ENCODE results near the gene MBNL1. TPM values are rescaled to one million over a fixed set of nuclear protein-coding genes. Genes with fewer than 3 reads are reported as not detected.

Gene MBNL1
- total RNA-seq, 1 donor from 2014 or later = 295 TPM

DNA sequence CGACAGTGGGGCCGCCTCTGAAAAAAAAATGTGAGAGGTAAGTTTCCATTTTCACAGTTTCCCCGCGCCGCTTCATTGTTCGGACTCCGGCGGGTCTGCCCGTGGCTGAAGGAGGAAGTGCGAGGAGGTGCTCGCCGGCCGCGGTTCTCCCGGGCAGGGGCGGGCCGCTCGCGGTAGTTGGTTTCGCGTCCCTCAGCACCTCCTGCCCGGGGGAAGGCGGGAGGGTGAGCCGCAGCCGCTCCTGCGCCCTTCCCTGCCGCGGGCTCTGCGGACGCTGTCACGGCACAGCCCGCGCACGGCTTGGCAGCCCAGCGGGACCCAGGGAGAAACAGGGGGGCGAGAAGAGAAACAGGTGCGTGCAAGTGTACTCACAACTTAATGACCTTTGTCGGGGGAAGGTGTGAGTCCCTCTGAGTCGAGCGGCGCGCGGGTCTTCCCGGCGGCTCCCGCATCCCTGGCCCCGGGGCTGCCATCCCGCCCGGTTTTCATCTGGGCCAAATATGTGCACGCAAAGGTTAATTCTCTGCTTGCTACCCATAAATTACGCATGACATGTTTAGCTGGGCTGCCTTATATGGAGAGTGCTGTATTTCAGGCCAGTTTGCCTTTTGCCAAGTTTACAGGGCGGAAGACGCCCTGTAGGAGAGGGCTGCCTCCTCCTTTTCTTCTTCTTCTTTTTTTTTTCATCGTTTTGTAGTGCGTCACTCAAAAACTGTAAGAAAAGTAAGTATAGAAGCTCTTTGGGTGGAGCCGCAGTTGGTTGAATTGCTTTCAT is 514 bp downstream of the MBNL1 start:
- no peaks in the 10 kb centered on the region for H3K27me3 Mint-ChIP-seq (ENCODE audit: insufficient read depth)
- H3K4me3 Mint-ChIP-seq = peak overlapping the region; percentile 90
- H3K27ac Mint-ChIP-seq = peak overlapping the region; percentile 94
- DNase-seq (ENCODE audit: low spot score) = no peak
- intact Hi-C loops (cut with micrococcal nuclease) = loop anchor here (1.0 to 5.0 kb wide), 4 partner anchors 30 to 893 kb away; partner anchors contain the start of gene RAP2B
- peaks cover 29% of the 10 kb centered on the region for H3K36me3 Mint-ChIP-seq (ENCODE audit: low read depth)
- peaks cover 74% of the 10 kb centered on the region for H3K4me1 Mint-ChIP-seq (ENCODE audit: low read depth)
- no peaks in the 10 kb centered on the region for H3K9me3 Mint-ChIP-seq

DNA sequence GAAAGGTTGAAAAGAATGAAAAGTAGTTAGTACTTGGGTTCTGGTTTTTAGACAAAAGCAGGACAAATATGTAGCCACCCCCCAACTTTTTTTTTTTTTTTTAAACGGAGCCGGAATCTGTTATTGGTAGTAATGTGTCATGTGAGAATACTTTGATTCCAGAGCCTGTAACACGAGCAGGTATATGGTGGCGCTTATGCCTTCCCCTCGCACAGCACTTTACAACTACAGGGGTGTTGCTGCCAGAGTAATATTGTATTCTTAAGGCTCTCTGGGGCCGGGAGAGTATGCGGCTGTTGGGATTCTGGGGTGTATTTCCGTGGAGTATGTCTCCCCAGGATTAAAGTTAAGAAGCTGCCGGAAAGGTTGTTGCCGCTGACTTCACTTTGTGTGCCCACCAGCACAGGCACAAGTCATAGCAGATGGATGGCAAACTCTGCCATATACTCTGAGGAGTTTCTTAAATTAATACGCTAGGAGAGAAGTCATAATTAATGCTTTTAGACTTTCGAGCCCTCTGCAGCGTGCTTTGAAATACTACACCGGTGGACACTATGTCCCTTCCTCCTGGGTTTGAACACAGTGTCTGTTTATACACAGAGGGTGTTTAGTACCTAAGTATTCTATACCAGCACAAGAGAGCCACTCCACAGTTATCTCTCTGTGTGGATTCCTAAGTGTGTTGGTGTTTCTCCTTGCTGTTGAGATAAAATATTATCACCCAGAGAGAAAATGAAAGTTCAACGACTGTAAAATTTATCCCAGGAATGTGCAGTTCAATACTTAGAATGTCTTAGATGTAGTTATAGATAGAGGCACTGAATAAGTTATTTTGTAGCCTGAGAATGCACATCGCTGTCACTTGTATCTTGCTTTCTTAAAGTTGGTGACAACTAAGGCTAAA is 1.4 kb downstream of the MBNL1 start:
- Mint-ChIP-seq H3K4me3 (peak overlapping the region; percentile 90), H3K27ac (peak overlapping the region; percentile 94), H3K4me1 (ENCODE audit: low read depth) (peaks cover 72% of the 10 kb centered on the region), H3K9me3 (no peaks in the 10 kb centered on the region), H3K27me3 (ENCODE audit: insufficient read depth) (no peaks in the 10 kb centered on the region), H3K36me3 (ENCODE audit: low read depth) (peaks cover 29% of the 10 kb centered on the region)
- no peak for DNase-seq (ENCODE audit: low spot score)
- intact Hi-C loops (cut with micrococcal nuclease) = loop anchor here (1.0 to 10.0 kb wide), 9 partner anchors 15 to 1508 kb away; partner anchors contain the start of genes GPR171, RAP2B and SIAH2

DNA sequence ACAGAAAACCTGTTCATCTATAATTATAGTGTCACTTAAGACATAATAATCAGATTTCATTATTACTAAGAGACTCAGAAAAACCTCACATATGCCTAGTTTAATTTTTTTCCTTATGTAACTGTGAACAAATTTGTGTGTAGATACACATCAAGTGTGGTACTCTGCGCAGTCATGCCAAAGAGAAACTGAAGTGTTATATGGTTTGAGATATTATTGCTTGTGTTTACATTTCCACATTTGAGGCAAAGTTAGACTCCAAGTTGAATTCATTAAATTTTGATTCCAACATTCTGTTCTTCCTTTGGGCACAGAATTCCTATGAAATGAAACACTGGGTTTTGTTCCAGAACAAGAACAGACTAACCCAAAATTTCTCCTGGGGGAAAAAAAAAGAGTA is 2.2 kb downstream of the MBNL1 start:
- intact Hi-C loops (cut with micrococcal nuclease) = loop anchor here (1.0 to 10.0 kb wide), 6 partner anchors 8 to 1509 kb away; partner anchors contain the start of genes GPR171 and SIAH2
- Mint-ChIP-seq H3K27ac (peak overlapping the region; percentile 94), H3K4me1 (ENCODE audit: low read depth) (peaks cover 69% of the 10 kb centered on the region), H3K27me3 (ENCODE audit: insufficient read depth) (no peaks in the 10 kb centered on the region), H3K4me3 (peak overlapping the region; percentile 90), H3K36me3 (ENCODE audit: low read depth) (peaks cover 29% of the 10 kb centered on the region), H3K9me3 (no peaks in the 10 kb centered on the region)
- no peak for DNase-seq (ENCODE audit: low spot score)

DNA sequence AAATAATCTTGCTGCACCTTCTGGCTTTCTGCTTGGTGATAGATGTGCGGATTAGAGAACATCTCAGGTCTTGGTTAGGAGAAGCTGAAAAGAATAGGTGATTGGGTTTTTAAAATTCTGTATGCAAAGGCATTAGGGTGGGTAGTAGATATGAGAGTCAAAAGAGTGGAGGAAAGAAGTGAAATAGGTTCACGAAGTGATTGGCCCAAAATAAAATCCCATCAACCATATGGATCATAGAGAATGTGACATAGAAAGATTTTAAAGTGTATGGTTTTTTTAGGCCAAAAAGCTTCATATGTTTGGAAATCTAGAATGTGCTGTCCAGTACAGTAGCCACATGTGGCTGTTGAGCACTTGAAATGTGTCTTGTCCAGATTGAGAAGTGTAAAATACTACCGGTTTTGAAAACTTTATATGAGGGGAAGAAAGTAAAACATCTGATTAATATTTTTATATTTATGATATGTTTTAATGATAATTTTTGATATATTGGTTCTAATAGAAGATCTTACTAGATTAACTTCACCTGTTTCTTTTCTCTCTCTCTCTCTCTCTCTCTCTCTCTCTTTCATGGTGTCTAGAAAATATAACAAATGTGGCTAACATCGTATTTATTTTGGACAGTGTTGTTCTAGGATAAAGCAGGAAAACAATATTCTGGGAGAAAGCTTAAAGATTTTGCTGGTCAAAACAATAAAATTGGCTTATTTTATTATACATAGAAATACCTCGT is 2.9 kb downstream of the MBNL1 start:
- peak overlapping the region; percentile 94 for H3K27ac Mint-ChIP-seq
- H3K9me3 Mint-ChIP-seq = no peaks in the 10 kb centered on the region
- intact Hi-C loops (cut with micrococcal nuclease) = loop anchor here (1.0 to 10.0 kb wide), 6 partner anchors 8 to 1509 kb away; partner anchors contain the start of genes GPR171 and SIAH2
- peaks cover 69% of the 10 kb centered on the region for H3K4me1 Mint-ChIP-seq (ENCODE audit: low read depth)
- no peak for DNase-seq (ENCODE audit: low spot score)
- H3K4me3 Mint-ChIP-seq = peak overlapping the region; percentile 90
- H3K36me3 Mint-ChIP-seq (ENCODE audit: low read depth) = peaks cover 32% of the 10 kb centered on the region
- no peaks in the 10 kb centered on the region for H3K27me3 Mint-ChIP-seq (ENCODE audit: insufficient read depth)

DNA sequence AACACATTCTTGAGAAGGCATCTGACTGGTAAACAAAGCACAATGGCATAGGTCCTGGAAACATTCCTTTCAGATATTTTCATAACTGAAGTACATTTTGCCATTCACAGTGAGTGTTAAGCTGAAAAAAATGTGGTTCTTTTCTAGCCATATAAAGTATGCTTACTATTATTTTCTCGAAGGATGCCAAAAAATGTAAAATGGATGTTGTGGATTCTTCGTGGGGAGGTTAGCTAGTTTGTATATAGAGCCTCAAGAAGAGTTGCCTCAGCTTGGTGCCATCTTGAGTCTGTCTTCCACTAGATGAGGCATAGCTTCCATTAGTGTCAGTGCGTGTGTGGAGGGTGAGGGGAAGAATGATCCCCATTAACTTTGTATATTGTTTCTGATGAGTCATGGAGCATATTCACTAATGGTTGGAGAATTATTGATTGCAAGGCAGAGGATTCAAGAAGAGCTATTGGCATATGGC is 4.1 kb downstream of the MBNL1 start:
- intact Hi-C loops (cut with micrococcal nuclease) = loop anchor here (5.0 to 10.0 kb wide), 4 partner anchors 201 to 1511 kb away; partner anchors contain the start of genes GPR171 and SIAH2
- Mint-ChIP-seq H3K9me3 (no peaks in the 10 kb centered on the region), H3K36me3 (ENCODE audit: low read depth) (peaks cover 34% of the 10 kb centered on the region), H3K4me3 (peak overlapping the region; percentile 90), H3K4me1 (ENCODE audit: low read depth) (peaks cover 67% of the 10 kb centered on the region), H3K27me3 (ENCODE audit: insufficient read depth) (no peaks in the 10 kb centered on the region), H3K27ac (peak overlapping the region; percentile 94)
- DNase-seq (ENCODE audit: low spot score) = no peak

DNA sequence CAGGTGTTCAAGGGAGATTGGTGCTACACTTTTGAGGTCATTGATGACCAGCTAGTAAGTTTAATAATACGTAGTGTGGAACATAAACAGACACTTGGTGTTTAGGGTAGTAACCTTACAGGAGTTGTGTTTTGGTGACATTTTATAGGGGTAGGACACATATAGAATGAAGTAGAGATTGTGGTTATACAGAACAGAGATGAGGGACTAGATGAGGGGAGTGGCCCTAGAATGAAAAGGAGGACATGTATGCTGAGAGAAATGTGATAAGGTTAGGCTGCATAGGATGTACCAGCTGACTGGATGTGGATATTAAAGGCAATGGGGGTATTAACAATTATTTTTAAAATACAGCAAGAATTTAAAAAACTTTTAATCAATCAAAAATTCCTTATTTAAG is 8.0 kb downstream of the MBNL1 start:
- Mint-ChIP-seq H3K27me3 (ENCODE audit: insufficient read depth) (no peaks in the 10 kb centered on the region), H3K9me3 (no peaks in the 10 kb centered on the region), H3K27ac (peak overlapping the region; percentile 32), H3K36me3 (ENCODE audit: low read depth) (peaks cover 33% of the 10 kb centered on the region), H3K4me1 (ENCODE audit: low read depth) (peaks cover 89% of the 10 kb centered on the region), H3K4me3 (peak overlapping the region; percentile 13)
- DNase-seq (ENCODE audit: low spot score) = no peak
- intact Hi-C loops (cut with micrococcal nuclease) = loop anchor here (10.0 kb wide), 1 partner anchor 972 kb away; no protein-coding TSS in a partner anchor

DNA sequence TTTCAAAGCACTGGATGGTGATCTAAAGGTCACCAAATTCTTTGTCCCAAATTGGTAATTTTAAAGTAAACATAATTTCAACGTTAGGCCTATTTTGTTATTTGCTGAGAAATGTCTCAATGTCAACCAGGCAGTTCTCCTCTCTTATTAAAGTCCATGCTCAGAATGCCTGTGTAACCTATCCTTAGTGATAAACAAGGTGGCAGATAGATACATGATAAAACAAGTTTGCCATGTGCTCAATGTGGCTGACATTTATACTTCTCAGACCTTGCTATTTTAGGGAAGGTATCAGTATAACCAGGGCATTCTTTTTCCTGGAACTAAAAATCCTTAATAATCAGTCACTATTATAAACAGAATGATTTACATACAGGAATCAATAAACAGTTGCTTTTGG is 8.5 kb downstream of the MBNL1 start:
- peaks cover 87% of the 10 kb centered on the region for H3K4me1 Mint-ChIP-seq (ENCODE audit: low read depth)
- DNase-seq (ENCODE audit: low spot score) = no peak
- H3K9me3 Mint-ChIP-seq = no peaks in the 10 kb centered on the region
- H3K4me3 Mint-ChIP-seq = peak overlapping the region; percentile 56
- intact Hi-C loops (cut with micrococcal nuclease) = loop anchor here (10.0 kb wide), 1 partner anchor 972 kb away; no protein-coding TSS in a partner anchor
- peak overlapping the region; percentile 35 for H3K27ac Mint-ChIP-seq
- H3K27me3 Mint-ChIP-seq (ENCODE audit: insufficient read depth) = no peaks in the 10 kb centered on the region
- H3K36me3 Mint-ChIP-seq (ENCODE audit: low read depth) = peaks cover 33% of the 10 kb centered on the region

DNA sequence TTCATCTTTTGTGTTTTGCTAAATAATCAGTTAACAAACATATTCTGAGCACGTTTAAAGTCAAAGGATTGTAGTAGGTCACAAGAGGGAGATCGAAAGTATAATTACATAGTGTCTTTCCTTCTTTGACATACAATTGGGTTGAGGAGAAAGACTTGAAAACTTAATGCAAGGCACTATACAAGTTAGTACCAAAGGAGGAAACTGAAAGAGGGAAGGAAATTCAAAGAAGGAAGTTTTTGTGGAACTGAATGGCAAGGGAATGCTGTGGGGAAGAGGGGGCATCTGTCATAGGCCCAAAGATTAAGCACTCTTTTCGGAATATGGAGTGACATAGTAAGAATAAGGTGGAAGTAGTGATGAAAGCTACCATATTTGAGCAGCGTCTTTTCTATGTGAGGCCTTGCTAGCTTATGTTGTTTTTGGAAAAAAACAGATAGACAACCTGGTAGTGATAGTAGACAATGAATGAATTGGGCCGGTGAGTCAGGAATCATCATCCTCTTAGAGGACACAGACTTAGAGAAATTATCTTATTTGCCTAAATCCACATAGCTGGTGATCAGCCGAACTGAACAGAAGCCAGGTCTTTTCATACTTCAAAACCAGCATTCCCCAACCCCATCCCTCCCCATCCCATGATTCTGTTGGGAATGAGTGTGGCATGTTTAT is 10.2 kb downstream of the MBNL1 start:
- Mint-ChIP-seq H3K36me3 (ENCODE audit: low read depth) (peaks cover 22% of the 10 kb centered on the region), H3K9me3 (no peaks in the 10 kb centered on the region), H3K27me3 (ENCODE audit: insufficient read depth) (no peaks in the 10 kb centered on the region), H3K4me3 (peak overlapping the region; percentile 72), H3K27ac (peak overlapping the region; percentile 80), H3K4me1 (ENCODE audit: low read depth) (peaks cover 83% of the 10 kb centered on the region)
- DNase-seq (ENCODE audit: low spot score) = no peak
- intact Hi-C loops (cut with micrococcal nuclease) = loop anchor here (1.0 to 10.0 kb wide), 3 partner anchors 8 to 974 kb away; no protein-coding TSS in a partner anchor

DNA sequence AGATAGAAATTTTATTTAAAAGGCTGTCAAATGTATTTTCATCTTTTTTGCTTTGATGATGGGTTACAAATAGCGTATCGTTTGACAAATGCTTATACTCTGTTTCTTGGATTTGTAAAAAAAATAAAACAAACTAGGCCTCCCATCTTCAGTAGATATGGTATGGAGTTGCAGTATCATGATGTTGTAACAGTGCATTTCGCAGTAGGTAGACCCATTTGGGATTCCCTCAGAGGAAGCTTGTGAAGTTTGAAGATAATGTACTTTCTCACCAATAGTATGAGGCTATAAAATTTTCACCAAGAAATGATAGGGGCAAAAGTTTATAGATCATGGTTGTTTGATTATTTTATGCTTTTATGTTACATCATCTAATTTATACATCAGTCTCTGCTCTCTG is 10.8 kb downstream of the MBNL1 start:
- peak overlapping the region; percentile 72 for H3K4me3 Mint-ChIP-seq
- intact Hi-C loops (cut with micrococcal nuclease) = loop anchor here (1.0 to 10.0 kb wide), 3 partner anchors 8 to 975 kb away; no protein-coding TSS in a partner anchor
- DNase-seq (ENCODE audit: low spot score) = no peak
- no peaks in the 10 kb centered on the region for H3K9me3 Mint-ChIP-seq
- H3K27me3 Mint-ChIP-seq (ENCODE audit: insufficient read depth) = no peaks in the 10 kb centered on the region
- H3K36me3 Mint-ChIP-seq (ENCODE audit: low read depth) = peaks cover 22% of the 10 kb centered on the region
- peak overlapping the region; percentile 80 for H3K27ac Mint-ChIP-seq
- peaks cover 83% of the 10 kb centered on the region for H3K4me1 Mint-ChIP-seq (ENCODE audit: low read depth)

DNA sequence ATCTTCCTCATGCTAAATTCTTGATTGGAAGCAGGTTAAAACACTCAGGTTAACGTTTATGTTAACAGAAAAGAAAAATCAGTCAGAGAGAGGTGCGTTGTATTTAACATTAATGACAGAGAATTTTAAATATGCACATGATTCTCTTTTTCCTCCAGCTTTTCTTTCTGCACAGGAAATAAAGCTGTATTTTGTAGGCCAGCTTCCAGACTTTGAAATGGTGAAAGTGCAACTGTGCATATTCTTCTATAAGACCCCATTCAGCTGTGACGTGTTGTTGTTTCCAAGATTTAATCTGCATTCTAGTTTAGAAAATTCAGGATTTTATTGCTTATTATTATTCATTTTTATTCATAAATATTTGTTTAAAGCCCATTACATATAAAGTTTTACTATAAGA is 11.8 kb downstream of the MBNL1 start:
- Mint-ChIP-seq H3K27ac (peak overlapping the region; percentile 55), H3K4me1 (ENCODE audit: low read depth) (peaks cover 85% of the 10 kb centered on the region), H3K27me3 (ENCODE audit: insufficient read depth) (no peaks in the 10 kb centered on the region), H3K9me3 (no peaks in the 10 kb centered on the region), H3K4me3 (peak overlapping the region; percentile 57), H3K36me3 (ENCODE audit: low read depth) (peaks cover 25% of the 10 kb centered on the region)
- intact Hi-C loops (cut with micrococcal nuclease) = no loop called here
- DNase-seq (ENCODE audit: low spot score) = no peak

DNA sequence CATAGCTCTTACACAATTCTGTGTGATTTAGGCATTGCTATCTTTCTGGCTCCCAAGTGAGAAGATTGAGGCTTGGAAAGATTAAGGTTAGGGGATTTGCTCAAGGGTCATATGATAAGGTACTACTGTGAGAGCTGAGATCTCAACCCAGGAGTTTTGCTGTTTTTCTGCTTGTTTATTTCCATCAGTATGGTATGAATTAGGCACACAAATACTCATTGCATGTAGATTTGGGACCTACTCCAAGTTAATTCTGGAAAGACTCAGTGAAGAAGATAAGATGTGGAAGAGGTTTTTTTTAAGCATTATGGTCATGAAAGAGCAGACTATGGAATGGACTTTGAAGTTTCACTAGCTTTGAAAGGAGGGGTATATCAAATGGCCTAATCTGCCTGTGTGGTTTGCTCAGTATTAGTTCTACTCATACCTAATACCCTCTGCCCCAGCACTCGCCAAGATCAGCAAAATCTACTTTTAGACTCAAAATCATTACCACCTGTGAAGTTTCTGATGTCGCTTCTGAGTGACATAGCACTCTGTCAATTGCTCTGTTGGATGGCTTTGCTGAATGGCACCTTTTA is 12.5 kb downstream of the MBNL1 start:
- Mint-ChIP-seq H3K4me1 (ENCODE audit: low read depth) (peaks cover 85% of the 10 kb centered on the region), H3K4me3 (peak overlapping the region; percentile 64)

More for the DNA sequence above, 12.5 kb downstream of the MBNL1 start:
- no peak for DNase-seq (ENCODE audit: low spot score)
- intact Hi-C loops (cut with micrococcal nuclease) = loop anchor here (1.0 kb wide), 1 partner anchor 21 kb away; no protein-coding TSS in a partner anchor
- Mint-ChIP-seq H3K9me3 (no peaks in the 10 kb centered on the region), H3K27ac (peak overlapping the region; percentile 87), H3K27me3 (ENCODE audit: insufficient read depth) (no peaks in the 10 kb centered on the region), H3K36me3 (ENCODE audit: low read depth) (peaks cover 25% of the 10 kb centered on the region)

Data from activated T-helper 1 cell treated with anti-CD3 and anti-CD28 coated beads, Interleukin-12 subunit alpha, Interleukin-12 subunit beta, Interleukin-2, Interleukin-4 antibody, amounts not matched to agents 30 ng/mL and 10 ng/mL and 1 ng/mL, durations not matched to agents 14 hours and 24 hours and 36 hours (primary cell).